Measurements from ENCODE around the gene GPC1.
A peak's percentile ranks its signal among the peaks of the same experiment; 100 is the strongest.
"Not testable (repeated sequence)": the region's sequence is repeated elsewhere in the genome, so short reads cannot be mapped to it uniquely, and the experiment has no call there.

The GPC1 gene

DNA sequence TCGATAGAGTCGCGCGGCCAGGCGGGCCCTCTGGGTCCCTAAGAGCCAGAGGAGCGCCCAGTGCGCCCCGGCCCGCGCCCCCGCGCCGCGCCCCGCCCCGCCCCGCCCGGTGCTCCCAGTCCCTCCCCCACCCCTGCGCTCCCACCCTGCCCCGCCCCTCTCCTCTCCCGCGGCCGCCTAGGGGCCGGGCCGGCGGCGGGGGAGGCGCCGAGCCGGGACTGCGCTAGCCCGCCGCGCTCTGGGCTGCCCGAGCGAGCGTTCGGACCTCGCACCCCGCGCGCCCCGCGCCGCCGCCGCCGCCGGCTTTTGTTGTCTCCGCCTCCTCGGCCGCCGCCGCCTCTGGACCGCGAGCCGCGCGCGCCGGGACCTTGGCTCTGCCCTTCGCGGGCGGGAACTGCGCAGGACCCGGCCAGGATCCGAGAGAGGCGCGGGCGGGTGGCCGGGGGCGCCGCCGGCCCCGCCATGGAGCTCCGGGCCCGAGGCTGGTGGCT is at the start of gene GPC1:
GPC1 (plus strand) TSS at position 207 of the 491 bp plus-strand sequence; CDS start at position 463, 256 bp downstream.
- peak; percentile 84 for DNase-seq

DNA sequence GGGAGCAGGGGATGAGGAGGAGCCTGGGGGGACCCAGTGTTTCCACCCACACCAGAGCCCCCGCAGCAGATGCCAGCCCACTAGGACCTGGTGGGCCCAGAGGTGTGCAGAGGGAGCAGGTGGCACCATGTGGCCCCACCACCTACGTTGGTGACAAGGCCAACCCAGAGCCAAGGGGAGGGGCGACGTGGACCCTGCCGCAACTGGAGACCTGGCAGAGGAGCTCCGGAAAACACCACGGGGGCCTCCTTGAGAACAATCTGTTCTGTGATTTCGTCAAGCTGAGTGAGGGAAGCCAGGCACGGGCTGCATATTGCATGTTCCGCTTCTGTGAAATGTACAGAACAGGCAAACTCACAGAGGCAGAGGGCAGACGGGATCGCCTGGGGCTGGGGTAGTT is 49.1 kb upstream of the GPC1 start:
- DNase-seq = no peak

DNA sequence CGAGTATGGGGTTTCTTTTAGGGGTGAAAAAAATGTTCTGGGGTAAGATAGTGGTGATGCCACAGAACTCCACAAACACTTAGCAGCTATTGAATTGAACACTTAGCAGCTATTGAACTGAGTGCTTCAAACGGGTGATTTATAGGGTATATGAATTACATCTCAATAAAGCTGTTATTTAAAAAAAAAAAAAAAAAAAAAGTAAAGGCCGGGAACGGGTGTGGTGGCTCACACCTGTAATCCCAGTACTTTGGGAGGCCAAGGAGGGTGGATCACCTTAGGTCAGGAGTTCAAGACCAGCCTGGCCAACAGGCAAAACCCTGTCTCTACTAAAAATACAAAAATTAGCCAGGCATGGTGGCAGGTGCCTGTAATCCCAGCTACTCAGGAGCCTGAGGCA is 48.7 kb upstream of the GPC1 start:
- not testable (repeated sequence) for DNase-seq

DNA sequence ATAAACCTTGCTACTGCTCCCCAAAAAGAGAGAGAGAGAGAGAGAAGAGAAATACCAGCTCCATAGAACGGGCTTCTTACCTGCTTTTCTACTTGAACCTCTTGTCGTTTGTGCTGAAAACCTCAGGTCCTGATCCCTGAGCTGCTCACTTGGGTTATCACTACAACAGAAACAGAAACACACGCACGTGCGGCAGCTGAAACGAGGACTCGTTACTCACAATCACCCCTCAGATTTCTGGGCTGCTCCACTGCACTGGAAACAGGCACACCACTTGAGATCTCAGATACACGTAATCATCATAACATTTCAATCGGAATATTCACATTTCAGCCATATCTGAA is 48.2 kb upstream of the GPC1 start:
- DNase-seq = no peak

DNA sequence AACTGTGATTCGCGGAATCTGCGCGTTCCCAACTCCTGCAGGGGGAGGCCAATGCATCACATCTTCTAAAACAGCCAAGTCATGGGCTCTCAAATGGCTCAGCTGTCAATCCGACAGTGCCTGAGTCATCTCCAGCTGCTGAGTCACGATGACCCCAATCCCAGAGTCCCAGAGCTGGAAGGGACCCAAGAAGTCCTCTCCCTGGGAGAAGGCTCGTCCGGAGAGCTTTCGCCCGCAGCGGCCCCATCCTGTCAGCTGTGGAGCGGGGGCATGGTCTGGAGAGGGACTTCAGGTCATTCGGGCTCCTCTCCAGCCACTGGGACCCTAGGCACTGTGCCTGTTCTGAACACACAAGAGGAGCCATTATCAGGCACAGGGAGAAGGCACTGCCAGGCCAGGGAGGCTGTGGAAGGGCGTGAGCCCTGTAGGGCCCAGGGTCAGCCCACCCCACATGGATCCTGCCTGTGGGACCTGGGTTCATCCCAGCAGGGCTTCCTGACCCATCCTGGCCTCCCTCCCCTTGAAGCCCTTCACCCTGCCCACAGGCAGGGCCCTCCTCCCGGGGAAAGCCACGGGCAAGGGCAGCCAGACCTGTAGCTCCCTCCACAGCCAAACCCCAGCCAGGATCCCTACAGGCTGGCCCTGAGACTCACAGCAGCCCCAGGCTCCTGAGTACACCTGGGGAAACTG is 47.6 kb upstream of the GPC1 start:
- DNase-seq = no peak

DNA sequence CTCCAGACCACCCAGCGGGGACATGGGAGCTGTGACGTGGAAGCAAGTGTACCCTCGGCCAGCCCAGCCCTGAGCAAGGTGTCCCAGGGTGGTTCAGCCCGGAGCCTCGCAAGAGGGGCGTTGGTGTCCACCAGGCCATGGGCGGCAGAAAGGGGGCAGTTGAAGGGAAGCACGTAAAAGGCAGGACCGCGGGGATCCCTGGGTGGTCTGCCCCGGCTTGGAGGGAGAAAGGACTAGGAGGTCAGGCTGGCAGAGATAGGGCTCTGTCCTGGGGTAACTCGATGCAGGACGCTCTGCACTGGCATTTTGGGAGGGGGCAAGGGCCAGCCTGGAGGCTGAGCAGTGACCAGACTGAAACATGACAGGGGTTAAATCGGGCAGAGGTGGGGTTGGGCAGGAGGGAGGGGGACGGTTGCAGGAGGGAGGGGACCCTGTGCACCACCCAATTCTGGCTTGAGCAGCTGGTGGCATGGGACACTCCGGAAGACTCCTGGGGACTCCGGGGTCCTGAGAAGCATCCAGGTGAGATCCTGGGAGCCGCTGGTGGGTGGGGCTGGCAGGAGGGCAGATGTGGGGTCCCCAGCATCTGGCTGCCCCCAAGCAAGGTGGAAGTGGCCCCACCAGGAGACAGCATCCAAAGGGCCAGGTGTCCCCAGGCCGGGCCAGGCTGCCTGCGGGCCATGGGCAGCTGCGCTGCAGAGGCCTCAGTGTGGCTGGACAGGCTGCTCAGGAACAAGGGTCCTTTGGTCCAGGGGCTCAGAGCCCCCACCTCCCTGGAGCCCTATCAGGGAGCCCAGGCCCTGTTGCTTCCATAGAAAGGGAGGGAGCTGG is 46.8 kb upstream of the GPC1 start:
- no peak for DNase-seq

DNA sequence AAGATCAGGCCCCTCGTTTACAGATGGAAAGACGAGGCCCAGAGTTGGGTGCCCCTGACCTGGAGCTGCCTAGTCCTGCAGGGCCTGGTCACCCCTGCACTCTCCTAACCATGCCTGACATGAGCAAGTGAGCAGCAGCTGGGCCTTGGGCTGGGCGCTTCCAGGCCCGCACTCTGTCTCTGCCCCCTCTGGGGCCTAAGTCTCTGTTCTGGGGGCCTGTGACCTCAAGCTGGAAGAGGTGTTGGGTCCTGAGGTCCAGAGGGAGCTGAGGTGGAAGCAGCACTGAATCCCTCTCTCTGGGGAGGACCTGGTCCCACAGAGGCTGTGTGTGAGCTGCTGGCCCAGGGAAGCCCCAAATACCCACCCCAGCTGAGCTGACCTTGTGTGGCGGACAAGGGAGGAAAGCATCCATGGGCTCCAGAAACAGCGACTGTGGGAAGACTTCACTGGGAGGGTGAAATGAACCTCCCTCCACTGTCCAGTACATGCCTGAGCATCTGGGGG is 46.1 kb upstream of the GPC1 start:
- DNase-seq = no peak

DNA sequence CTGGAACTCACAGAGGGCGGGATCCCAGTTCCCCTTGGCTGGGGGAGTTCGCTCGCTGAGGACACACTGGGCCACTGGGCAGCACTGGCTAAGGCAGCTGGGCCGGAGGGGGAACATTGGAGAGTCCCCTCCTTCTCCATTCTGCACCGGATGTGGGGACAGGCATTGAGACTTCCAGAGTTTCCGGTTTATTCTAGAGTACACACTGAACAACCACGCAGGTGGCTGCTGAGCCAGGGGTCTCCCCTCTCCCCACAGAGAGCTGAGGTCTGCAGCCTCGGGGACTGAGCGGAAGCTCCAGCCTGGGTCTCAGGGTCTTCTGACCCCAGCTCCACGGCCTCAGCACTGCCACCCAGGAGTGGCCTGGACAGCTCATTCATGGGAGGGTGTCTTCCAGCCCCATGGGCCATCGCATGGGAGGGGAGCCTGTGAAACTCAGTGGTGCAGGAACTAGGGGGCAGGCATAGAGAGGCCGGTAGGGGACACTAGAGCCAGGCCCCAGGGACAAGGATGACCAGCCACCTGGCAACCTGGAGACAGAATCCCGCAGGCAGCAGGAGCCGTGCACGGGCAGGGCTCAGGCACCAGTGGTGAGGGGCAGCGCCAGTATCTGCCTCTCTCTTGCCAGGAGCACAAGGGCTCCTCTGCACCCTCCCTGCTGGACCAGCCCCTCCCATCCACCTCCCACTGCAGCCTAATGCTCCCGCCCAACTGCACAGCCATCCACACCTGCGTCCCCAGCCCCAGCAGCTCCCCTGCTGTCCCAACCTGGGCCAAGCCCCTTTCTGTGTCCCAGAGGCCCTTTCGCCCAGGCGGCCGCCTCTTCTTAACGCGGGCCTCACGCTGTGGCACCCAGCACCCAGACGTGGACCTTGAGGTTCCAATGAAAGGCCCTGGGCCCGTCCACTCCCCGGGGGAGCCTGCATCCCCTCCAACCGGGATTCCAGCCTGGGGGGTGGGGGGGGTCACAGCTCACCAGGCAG is 45.1 kb upstream of the GPC1 start:
- DNase-seq = peak; percentile 56

- peak; percentile 58 for DNase-seq
These were observed 44.1 kb upstream of the GPC1 start for GRCh38 chr2:240391111-240392051.

DNA sequence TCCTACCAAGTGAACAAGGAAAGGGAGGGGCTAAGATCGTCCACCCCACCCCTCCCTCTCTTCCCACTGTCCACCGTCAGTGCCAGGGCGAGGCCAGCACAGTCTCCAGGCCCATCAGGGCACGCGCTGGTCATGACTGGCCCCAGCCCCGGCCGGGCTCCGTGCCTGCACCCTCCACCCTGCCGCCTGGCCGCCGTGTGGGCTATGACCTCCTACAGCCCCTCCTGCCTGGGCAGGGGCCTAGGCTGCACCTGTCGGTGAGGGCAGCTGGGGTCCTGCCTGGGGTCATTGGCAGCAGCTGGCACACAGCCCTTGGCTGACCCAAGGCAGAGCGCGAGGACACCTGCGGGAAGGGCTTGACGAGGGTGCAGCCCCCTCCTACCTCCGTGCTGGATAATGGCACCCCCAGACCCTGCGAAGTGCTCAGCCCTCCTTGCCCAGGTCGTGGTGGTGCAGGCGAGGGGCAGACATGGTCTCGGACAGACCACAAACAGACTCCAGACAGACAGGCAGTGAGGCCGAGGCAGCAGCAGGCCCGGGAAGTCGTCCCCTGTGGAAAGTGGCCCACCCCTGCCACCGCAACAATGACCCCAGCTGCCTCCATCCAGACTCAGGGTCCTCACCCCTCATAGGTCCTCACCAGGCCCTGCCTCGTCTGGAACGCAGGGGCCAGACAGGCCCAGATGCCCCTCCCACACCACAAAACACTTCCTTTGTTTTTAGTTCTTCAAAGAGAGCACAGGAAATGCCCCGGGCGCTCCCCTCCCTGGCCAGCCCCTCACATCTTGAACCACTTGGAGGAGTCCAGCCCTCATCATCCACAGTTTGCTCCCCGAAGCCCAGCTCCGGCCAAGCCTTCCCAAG is 43.1 kb upstream of the GPC1 start:
- DNase-seq = peak; percentile 60

- peak; percentile 59 for DNase-seq
These were observed 42.3 kb upstream of the GPC1 start for GRCh38 chr2:240392948-240393830.

GRCh38 chr2:240393831-240394410 is 41.5 kb upstream of the GPC1 start:
- peak; percentile 56 for DNase-seq

DNA sequence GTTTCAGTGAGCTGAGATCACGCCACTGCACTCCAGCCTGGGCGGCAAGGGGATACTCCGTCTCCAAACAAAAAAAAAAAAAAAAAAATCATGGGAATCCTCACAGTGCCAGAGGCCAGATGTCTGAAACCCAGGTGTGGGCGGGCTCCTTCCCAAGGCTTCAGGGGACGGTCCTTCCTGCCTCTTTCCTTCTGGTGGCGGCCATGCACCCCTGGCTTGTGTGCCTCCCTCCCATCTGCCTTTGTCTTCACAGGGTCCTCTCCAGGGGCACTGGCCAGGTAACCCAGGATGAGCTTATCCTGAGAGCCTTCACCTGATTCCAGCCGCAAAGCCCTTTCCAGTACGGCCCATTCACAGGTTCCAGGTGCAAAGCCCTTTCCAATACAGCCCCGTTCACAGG is 40.9 kb upstream of the GPC1 start:
- peak; percentile 57 for DNase-seq

DNA sequence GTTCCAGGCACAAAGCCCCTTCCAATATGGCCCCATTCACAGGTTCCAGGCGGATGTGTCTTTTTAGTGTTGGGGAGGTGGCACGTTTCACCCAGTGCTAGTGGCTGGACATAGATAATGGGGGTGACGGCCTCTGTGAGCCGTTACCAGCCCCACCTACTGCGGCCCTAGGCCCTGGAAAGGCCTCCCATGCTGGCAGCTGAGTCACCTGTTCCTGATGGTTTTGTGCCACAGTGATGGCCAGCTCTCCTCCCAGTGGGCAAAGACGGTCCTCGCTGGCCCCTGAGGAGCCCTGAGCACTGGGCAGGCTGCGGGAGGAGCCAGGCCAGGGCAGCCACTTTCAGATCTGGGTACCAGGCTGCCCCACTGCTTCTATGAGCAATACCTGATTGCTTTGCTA is 40.0 kb upstream of the GPC1 start:
- no peak for DNase-seq

DNA sequence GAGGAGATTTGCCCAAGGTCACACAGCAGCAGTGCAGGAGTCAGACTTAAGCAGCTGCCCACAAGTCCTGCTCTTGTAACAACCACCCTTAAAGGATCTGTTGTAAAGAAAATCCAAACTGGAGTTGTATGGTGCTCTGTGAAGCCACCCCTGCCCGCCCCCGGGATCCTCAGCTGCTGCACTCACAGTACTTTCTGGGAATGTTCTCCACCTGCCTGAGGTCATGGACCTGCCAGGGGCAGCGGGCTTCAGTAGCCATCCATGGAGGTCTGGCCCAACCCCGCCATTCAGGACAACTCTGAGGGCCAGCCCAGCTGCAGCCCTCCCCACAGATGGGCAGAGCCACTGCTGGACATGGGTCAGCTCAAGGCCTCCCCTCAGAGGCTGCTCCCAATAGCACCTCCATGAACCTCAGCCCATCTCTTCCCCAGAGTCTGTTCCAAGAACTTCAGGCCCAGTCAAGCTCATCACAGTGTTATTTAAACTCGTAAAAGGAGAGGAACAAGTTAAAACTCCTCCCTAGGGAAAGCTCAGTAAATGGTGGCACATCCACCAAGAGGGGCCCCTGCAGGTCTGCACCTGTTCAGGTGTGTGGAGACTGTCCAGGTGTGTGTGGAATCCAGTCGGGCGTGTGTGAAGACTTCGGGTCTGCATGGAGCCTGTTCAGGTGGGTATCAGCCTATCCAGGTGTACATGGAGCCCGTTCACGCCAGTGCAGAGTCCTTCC is 39.4 kb upstream of the GPC1 start:
- peak; percentile 45 for DNase-seq

- DNase-seq = peak; percentile 61
These were observed 38.6 kb upstream of the GPC1 start for GRCh38 chr2:240396623-240397541.

- DNase-seq = peak; percentile 54
These were observed 37.9 kb upstream of the GPC1 start for GRCh38 chr2:240397542-240397916.

Measured in activated effector memory CD4-positive, alpha-beta T cell treated with anti-CD3 and anti-CD28 coated beads, Interleukin-2, amount 50 U/mL, for 16 hours (primary cell).